Measurements from ENCODE around the gene DMRT3.

Gene DMRT3

GRCh38 chr9:1031951-1032601 is 55.6 kb downstream of the DMRT3 start:
- H3K4me3 ChIP-seq (ENCODE audit: low read depth, low read length): no peak overlapping the region
- no peak for DNase-seq (ENCODE audit: low read depth)
- TF ChIP-seq CTCF (IDR thresholded peaks at IDR 0.05; ENCODE audit: low read depth, low read length, missing control alignments): no peak

GRCh38 chr9:1034271-1034670 is 57.8 kb downstream of the DMRT3 start:
- TF ChIP-seq CTCF (IDR thresholded peaks at IDR 0.05; ENCODE audit: low read depth, low read length, missing control alignments): no peak
- DNase-seq (ENCODE audit: low read depth): no peak
- no peak overlapping the region for H3K4me3 ChIP-seq (ENCODE audit: low read depth, low read length)

GRCh38 chr9:1039589-1039988 is 63.1 kb downstream of the DMRT3 start:
- no peak for TF ChIP-seq CTCF (IDR thresholded peaks at IDR 0.05; ENCODE audit: low read depth, low read length, missing control alignments)
- no peak for DNase-seq (ENCODE audit: low read depth)
- H3K4me3 ChIP-seq (ENCODE audit: low read depth, low read length): no peak overlapping the region
